ENCODE data around the gene IGSF9B.

Gene IGSF9B

GRCh38 chr11:133967599-133968238 is 11.0 kb upstream of the IGSF9B start:
- Histone ChIP-seq H3K4me3 (replicated peaks; ENCODE audit: low read depth, low read length) (no peak overlapping the region), H3K36me3 (ENCODE audit: control insufficient read depth, insufficient read depth, low read length) (no peaks in the 10 kb centered on the region), H3K27me3 (replicated peaks; ENCODE audit: control insufficient read depth, insufficient read depth, low read length) (no peaks in the 10 kb centered on the region; the same call in 1 of the 2 replicates)
- DNase-seq (ENCODE audit: extremely low read depth, insufficient read length) = no peak
- TF ChIP-seq CTCF (IDR thresholded peaks at IDR 0.05; ENCODE audit: insufficient read depth, low read length, poor library complexity, severe bottlenecking) = no peak

- Histone ChIP-seq H3K27me3 (replicated peaks; ENCODE audit: control insufficient read depth, insufficient read depth, low read length) (no peaks in the 10 kb centered on the region; the same call in 1 of the 2 replicates), H3K4me3 (replicated peaks; ENCODE audit: low read depth, low read length) (no peak overlapping the region), H3K36me3 (ENCODE audit: control insufficient read depth, insufficient read depth, low read length) (no peaks in the 10 kb centered on the region)
- peak; percentile 45 for DNase-seq (ENCODE audit: extremely low read depth, insufficient read length)
- TF ChIP-seq CTCF (IDR thresholded peaks at IDR 0.05; ENCODE audit: insufficient read depth, low read length, poor library complexity, severe bottlenecking) = peak; percentile 57
Observed at GRCh38 chr11:133966921-133967598, 10.3 kb upstream of the IGSF9B start.

GRCh38 chr11:133966172-133966651 is 9.4 kb upstream of the IGSF9B start:
- Histone ChIP-seq H3K27me3 (replicated peaks; ENCODE audit: control insufficient read depth, insufficient read depth, low read length) (no peaks in the 10 kb centered on the region; the same call in 1 of the 2 replicates), H3K36me3 (ENCODE audit: control insufficient read depth, insufficient read depth, low read length) (no peaks in the 10 kb centered on the region), H3K4me3 (replicated peaks; ENCODE audit: low read depth, low read length) (no peak overlapping the region)
- no peak for TF ChIP-seq CTCF (IDR thresholded peaks at IDR 0.05; ENCODE audit: insufficient read depth, low read length, poor library complexity, severe bottlenecking)
- no peak for DNase-seq (ENCODE audit: extremely low read depth, insufficient read length)

- Histone ChIP-seq H3K27me3 (replicated peaks; ENCODE audit: control insufficient read depth, insufficient read depth, low read length) (no peaks in the 10 kb centered on the region; the same call in 1 of the 2 replicates), H3K36me3 (ENCODE audit: control insufficient read depth, insufficient read depth, low read length) (no peaks in the 10 kb centered on the region), H3K4me3 (replicated peaks; ENCODE audit: low read depth, low read length) (no peak overlapping the region)
- no peak for TF ChIP-seq CTCF (IDR thresholded peaks at IDR 0.05; ENCODE audit: insufficient read depth, low read length, poor library complexity, severe bottlenecking)
- DNase-seq (ENCODE audit: extremely low read depth, insufficient read length) = no peak
Observed at GRCh38 chr11:133965031-133965601, 8.3 kb upstream of the IGSF9B start.

GRCh38 chr11:133964356-133964755 is 7.6 kb upstream of the IGSF9B start:
- no peak for DNase-seq (ENCODE audit: extremely low read depth, insufficient read length)
- TF ChIP-seq CTCF (IDR thresholded peaks at IDR 0.05; ENCODE audit: insufficient read depth, low read length, poor library complexity, severe bottlenecking) = no peak
- Histone ChIP-seq H3K4me3 (replicated peaks; ENCODE audit: low read depth, low read length) (no peak overlapping the region), H3K27me3 (replicated peaks; ENCODE audit: control insufficient read depth, insufficient read depth, low read length) (no peaks in the 10 kb centered on the region; the same call in none of the 2 replicates), H3K36me3 (ENCODE audit: control insufficient read depth, insufficient read depth, low read length) (no peaks in the 10 kb centered on the region)
